ENCODE data around the gene LEKR1.

The LEKR1 gene

DNA sequence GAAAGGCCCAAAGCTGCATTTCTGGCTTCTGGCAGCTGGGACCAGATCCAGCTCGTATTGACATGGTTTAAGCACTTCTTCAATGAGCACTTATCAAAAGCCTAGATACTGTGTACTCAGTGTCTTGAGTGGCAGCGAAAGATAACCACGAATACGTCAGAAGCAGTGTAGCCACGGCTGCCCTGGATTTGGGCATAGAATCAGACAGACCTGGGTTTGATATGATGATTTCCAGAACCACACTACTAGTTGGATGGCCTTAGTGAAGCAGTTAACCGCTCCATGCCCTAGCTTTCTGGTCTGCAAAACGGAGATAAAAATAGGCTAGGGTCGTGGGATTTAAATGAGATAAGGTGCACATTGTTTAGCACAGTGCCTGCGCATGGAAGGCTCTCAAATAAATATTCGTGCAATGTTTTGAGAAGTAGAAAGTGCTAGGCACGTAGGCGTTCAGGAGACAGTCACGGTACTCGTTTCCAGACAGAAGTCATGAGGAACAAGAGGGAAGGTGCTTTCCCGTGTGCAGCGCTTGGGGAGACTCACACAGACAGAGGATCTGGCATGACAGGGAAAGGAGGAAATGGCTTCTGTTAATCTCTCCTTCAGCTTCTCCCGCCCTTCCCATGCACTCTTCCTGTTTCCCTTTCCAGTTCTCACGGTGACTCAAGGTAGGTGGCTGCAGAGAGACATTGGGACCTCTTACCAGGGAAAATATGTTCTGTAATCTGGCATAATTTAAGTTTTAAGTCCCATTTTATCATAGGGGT, 263.5 kb downstream of the LEKR1 start:
- DNase-seq (ENCODE audit: low spot score): no peak
- peak overlapping the region; percentile 99 for H3K27ac ChIP-seq
- TF ChIP-seq, protein P1, sequence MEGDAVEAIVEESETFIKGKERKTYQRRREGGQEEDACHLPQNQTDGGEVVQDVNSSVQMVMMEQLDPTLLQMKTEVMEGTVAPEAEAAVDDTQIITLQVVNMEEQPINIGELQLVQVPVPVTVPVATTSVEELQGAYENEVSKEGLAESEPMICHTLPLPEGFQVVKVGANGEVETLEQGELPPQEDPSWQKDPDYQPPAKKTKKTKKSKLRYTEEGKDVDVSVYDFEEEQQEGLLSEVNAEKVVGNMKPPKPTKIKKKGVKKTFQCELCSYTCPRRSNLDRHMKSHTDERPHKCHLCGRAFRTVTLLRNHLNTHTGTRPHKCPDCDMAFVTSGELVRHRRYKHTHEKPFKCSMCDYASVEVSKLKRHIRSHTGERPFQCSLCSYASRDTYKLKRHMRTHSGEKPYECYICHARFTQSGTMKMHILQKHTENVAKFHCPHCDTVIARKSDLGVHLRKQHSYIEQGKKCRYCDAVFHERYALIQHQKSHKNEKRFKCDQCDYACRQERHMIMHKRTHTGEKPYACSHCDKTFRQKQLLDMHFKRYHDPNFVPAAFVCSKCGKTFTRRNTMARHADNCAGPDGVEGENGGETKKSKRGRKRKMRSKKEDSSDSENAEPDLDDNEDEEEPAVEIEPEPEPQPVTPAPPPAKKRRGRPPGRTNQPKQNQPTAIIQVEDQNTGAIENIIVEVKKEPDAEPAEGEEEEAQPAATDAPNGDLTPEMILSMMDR (conservative IDR thresholded peaks at IDR 0.05; ENCODE audit: low read depth): no peak
- CTCF ChIA-PET: interaction anchor here (0.6 to 1.5 kb wide), 6 partner anchors 48 to 963 kb away, joined by 3 to 9 read pairs (median 3); no protein-coding TSS in a partner anchor
- POLR2A ChIA-PET (ENCODE audit: low non-redundant PET): interaction anchor here (0.6 to 1.2 kb wide), 3 partner anchors 10 to 414 kb away, joined by 3 to 6 read pairs (median 4); no protein-coding TSS in a partner anchor

DNA sequence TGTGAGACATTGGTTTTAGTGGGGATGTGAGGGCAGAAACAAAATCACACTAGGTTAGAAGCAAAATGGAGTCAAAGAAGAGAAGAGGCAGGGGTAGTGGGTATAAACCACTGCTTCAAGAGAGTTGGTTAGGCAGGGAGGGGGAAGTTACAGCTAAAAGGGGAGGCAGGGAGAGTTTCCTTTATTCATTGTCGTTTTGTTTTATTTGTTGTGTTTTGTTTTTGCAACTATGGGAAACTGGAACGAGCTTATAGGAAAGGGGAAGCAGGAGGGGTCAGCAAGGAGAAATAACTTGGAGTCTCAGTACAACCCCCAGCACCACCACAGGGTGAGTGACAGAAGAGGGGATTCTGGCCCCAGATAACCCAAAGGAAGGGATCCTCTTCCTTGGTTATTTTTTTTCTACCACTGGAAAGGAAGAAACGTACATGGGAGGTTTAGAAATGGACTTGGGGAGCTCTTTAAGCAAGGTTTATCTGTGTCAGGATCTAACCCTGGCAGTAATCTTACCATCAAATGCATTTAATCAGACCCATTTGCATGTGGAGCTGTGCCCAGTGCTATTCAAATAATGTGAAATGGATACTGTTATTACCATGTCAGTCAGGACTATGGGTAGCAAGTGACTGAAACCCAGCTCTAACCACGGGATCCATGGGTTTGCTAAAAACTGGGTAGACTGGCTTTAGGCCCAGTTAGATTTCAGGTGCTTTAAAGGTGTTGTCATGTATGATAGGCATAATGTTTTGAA, 265.1 kb downstream of the LEKR1 start:
- no peak overlapping the region for H3K27ac ChIP-seq
- POLR2A ChIA-PET (ENCODE audit: low non-redundant PET): no interaction called here
- DNase-seq (ENCODE audit: low spot score): no peak
- TF ChIP-seq, protein P1 (conservative IDR thresholded peaks at IDR 0.05; ENCODE audit: low read depth): no peak
- CTCF ChIA-PET: interaction anchor here (0.6 to 1.4 kb wide), 4 partner anchors 10 to 400 kb away, joined by 3 to 4 read pairs (median 3); no protein-coding TSS in a partner anchor

DNA sequence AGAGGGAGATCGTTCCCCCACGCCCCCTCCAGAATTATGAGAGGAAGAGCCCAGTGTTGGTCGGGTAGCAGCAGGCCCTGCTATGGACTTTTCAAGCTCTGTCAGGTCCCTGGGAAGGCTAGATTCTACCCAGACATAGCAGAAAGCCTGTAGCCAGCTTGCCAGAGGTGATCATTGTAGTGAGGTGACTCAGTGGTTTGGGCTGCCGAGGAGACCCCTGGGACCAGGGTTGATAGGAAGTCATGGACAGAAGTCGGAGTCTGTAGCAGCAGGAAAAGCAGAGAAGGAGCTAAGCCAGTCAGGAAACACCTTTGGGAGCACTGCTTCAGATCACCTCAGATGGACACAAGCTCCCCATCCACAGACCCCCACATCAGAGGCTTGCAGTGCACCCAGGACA, 266.1 kb downstream of the LEKR1 start:
- CTCF ChIA-PET: interaction anchor here (1.4 kb wide), 1 partner anchor 45 kb away, joined by 4 read pairs; no protein-coding TSS in a partner anchor
- no peak overlapping the region for H3K27ac ChIP-seq

DNA sequence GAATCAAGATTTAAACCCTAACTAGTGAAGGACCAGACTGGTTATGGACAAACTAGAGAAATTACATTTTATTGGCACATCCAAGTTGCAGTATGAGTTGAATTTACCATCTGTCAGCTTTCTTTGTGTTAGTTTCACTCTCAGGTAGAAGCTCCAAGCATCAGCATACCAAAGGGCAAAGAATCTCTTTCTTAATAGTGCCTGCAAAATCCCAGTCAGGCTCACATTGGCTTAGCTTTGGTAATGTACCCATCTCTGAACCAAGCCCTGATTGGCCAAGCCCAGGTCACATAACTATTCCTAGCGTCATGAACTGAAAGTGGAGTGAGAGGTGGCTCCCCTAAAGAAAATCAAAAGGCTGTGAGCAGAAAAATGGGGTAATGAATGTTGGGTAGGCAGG, 266.9 kb downstream of the LEKR1 start:
- no peak overlapping the region for H3K27ac ChIP-seq

More for the DNA sequence above, 266.1 kb downstream of the LEKR1 start:
- POLR2A ChIA-PET (ENCODE audit: low non-redundant PET): no interaction called here
- no peak for DNase-seq (ENCODE audit: low spot score)
- TF ChIP-seq, protein P1 (conservative IDR thresholded peaks at IDR 0.05; ENCODE audit: low read depth): no peak

DNA sequence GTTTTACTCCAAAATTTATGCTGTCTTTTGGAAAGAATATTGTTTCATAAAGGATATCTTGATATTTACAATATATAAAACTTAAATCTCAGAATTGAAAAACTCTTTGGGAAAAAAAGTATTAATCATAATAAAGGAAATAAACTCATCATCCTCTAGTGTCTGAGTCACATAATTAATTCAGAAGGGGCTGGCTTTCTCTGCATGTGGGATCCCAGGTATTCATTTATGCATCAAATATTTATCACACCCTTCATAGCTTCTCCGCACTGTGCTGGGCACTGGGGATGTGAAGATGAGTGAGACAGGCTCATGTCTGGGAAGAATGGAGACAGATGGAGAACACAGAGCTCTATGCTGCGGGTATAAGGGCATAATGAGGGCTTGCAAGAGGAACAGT, 268.1 kb downstream of the LEKR1 start:
- no peak for DNase-seq (ENCODE audit: low spot score)
- CTCF ChIA-PET: interaction anchor here (1.2 to 1.4 kb wide), 2 partner anchors 43 to 421 kb away, joined by 3 to 4 read pairs; no protein-coding TSS in a partner anchor
- TF ChIP-seq, protein P1 (conservative IDR thresholded peaks at IDR 0.05; ENCODE audit: low read depth): no peak
- no peak overlapping the region for H3K27ac ChIP-seq
- POLR2A ChIA-PET (ENCODE audit: low non-redundant PET): no interaction called here

More for the DNA sequence above, 266.9 kb downstream of the LEKR1 start:
- ChIA-PET POLR2A (ENCODE audit: low non-redundant PET) (no interaction called here), CTCF (interaction anchor here (0.7 kb wide), 2 partner anchors 668 to 1325 kb away, joined by 3 to 4 read pairs; no protein-coding TSS in a partner anchor)
- DNase-seq (ENCODE audit: low spot score): no peak
- TF ChIP-seq, protein P1 (conservative IDR thresholded peaks at IDR 0.05; ENCODE audit: low read depth): no peak

DNA sequence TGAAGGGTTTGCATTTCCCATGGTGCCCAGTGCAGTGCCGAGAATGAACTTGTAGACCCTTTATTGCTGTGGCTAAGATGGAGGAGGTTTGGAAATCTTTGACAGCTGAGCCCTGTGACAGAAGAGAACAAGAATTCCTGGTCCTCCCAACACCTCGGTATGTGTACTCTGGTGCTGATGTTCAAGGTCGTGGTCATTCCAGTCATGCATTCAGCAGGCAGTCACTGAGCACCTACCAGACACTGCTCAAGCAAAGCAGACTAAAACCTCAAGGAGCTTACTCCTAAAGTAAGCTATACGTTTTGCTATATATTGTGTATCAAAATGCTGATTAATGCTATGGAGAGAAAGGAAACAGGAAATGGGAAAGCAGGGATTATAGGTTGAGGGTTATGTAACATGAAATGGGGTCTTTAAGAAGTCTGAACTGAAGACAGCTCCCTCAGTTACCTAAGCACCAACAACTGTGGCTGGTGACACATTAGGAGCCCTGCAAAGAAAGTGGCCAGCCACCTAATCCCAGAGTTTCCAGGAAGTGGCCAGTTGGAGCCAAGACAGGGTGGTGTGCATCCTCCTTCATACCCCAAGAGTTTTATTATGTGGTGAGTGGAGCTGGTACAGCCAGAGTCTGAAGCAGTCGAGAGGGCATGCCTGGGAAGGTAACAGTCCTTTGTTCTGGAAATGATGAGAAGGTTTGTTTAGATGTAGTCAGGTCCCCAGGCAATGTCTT, 268.8 kb downstream of the LEKR1 start:
- ChIA-PET CTCF (interaction anchor here (0.5 to 1.4 kb wide), 3 partner anchors 42 to 688 kb away, joined by 3 to 4 read pairs (median 3); no protein-coding TSS in a partner anchor), POLR2A (ENCODE audit: low non-redundant PET) (no interaction called here)
- H3K27ac ChIP-seq: no peak overlapping the region
- no peak for DNase-seq (ENCODE audit: low spot score)
- TF ChIP-seq, protein P1 (conservative IDR thresholded peaks at IDR 0.05; ENCODE audit: low read depth): no peak

All from RWPE1 (cell line).